Activated CD4-positive, alpha-beta T cell treated with anti-CD3 and anti-CD28 coated beads, Interleukin-2, amount 50 U/mL, for 16 hours (primary cell): Measurements from ENCODE around the gene CMPK2.

Experiments used
- DNase-seq: peaks from one replicate; pipeline ENCODE4 v3.0.0-alpha.2; 2020

The CMPK2 gene

DNA sequence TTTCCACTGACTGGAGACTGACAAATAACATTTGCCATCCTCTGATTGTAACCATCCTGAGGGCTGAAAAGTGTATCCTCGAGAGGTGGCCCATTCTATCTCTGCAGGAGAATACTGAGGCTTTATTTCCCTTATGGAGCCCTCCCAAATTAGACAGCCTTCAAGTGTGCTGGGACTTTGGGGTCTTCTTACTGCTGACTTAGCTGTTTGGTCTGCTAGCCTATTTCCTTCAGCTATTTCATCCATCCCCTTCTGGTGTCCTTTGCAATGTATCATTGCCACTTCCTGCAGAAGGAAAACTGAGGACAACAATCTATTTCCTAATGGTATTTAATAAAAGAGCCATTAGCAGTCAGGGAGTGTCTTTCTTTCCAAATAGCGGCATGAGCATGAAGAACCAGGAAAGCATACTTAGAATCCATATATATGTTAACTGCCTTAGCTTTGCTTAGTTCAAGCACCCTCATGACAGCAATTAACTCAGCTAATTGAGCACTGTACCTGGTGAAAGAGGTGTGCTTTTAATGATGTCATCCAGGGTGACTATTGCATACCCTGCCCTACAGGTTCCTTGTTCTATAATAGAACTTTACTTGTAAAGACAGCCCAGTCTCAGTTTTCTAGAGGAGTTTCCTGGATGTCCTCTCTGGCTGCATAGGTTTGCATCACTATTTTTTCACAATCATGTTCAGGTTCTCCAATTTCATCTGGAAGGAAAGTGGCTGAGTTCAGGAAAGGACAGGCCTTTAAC is 24.0 kb downstream of the CMPK2 start:
- no peak for DNase-seq

GRCh38 chr2:6838673-6839319 is 26.9 kb downstream of the CMPK2 start:
- no peak for DNase-seq

DNA sequence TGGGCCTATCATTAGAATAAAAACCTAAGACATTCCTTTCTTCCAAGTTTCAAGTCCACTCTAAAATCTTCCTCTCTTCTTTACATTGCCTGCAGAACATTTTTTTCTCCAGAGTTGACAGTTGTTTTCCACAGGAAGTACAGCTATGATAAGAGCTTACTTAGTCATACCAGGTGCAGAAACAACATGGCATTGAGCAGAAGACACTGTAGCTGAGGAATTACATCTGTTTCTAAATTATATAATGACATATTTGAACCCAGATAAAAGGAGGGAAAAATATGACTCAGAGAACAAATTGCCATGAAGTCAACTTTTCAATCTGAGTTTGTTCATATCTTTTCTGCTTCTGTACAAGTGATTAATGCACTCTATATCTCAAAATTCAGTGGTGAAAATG is 30.2 kb downstream of the CMPK2 start:
- peak; percentile 18 for DNase-seq

DNA sequence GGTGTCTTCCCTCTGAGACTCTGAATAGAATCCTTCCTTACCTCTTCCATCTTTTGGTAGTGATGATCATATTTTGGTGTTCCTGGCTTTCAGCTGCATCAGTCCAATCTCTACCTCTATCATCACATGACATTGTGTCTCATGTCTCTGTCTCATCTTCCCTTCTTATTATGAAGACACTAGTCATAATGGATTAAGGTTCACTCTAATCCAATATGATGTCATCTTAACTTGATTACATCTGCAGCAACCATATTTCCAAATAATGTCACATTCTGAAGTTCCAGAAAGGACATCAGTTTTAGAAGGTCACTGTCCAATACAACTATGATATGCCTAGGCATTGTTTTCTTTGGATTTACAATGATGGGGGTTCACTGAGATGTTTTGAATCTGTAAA is 31.5 kb downstream of the CMPK2 start:
- no peak for DNase-seq

DNA sequence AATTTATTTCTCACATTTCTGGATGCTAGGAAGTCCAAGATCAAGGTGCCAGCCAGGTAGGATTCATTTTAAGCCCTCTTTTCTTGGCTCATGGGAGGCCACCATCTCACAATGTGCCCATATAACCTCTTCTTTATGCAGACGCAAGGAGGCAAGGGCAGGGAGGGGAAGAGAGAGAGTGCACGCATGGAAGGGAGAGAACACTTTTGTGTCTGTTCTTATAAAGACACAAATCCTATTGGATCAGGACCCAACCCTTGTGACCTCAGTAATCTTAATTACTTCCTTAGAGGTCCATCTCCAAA is 32.5 kb downstream of the CMPK2 start:
- DNase-seq: no peak

- DNase-seq: no peak
Observed at GRCh38 chr2:6832596-6833299, 33.0 kb downstream of the CMPK2 start.

DNA sequence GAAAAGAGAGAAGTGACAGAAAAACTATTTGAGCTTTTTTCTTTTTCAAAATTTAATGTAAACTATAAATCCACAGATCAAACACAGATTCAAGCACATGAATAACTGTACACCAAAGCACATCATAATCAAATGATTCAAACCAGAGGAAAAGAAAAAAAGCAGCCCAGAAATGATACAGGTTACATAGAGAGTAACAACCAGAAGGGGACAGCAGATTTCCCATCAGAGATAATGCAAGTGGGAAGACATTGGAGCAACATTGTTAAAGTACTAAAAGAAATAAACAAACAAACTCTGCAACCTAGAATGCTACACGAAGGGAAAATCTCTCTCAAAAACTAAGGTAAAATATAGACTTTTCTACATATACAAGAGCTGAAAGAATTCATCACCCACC is 34.5 kb downstream of the CMPK2 start:
- DNase-seq: no peak

GRCh38 chr2:6828299-6828584 is 37.5 kb downstream of the CMPK2 start:
- peak; percentile 3 for DNase-seq

GRCh38 chr2:6827566-6828298 is 38.0 kb downstream of the CMPK2 start:
- DNase-seq: no peak

DNA sequence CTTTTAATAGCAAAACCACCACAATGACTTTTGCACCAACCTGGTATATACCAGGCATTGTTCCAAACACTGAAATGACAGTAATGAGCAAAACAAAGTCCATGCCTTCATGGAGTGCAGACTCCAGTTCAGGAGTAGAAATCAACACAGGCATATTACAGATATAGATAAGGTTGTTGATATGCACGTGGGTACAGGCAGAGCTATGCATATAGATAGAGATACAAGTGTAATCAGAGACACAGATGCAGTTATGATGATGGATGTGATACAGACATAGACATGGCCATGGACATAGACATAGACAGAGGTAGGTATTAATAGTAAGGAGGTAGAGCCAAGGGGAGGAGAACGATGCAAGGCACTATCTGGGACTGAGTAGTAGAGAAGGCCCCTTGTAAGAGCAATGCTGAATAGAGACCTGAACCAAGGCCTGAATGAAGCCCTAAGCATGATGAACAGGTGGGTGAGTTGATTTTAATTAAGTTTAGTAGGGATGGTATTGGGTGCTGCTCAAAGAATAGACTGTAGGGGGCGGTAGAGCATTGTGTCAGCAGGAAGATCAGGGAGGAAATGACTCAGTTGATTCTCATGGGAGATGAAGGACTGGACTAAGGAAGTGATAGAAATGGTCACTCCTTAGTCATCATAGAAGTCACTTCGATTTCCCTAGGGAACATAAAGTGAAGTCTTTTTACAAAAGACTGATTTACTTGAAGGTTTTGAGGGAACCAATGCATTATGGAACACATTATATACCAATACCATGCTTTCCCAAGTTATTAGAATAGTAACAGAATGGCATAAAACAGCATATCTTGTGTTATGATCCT is 39.4 kb downstream of the CMPK2 start:
- DNase-seq: peak; percentile 77

GRCh38 chr2:6824962-6825361 is 40.7 kb downstream of the CMPK2 start:
- no peak for DNase-seq

GRCh38 chr2:6823111-6823510 is 42.6 kb downstream of the CMPK2 start:
- no peak for DNase-seq

GRCh38 chr2:6822406-6822805 is 43.3 kb downstream of the CMPK2 start:
- no peak for DNase-seq

DNA sequence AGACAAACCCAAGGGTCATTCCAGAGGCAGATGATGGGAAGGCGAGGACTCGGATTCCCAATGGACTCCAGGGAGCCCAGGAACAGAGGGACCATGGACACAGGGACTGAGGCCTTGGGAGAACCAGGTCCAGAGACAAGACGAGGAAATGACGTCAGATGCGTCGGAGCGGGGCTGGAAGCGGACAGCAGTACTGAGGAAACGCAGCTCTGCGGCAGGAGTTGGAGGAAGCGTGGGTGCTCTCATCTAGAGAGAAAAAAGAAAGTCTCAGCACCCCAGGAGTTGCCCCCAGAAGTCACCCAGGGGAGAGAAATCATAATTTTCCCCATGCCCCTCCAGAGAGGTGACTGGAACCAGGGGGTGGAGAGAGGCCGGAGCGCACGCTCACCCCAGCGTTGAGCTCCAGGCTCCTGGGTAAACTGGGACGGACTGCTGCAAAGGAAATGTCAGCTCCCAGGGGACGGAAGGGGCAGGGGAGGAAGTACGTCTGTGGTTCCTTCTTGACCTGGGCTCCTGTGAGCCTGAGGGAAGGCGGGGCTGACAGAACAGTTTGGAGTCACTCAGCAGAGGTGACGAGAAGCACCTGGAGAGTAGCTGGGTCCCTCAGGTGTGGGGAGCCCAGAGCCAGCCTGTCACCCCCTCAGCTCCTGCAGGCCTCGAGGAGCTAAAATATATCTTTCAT is 44.7 kb downstream of the CMPK2 start:
- no peak for DNase-seq

DNA sequence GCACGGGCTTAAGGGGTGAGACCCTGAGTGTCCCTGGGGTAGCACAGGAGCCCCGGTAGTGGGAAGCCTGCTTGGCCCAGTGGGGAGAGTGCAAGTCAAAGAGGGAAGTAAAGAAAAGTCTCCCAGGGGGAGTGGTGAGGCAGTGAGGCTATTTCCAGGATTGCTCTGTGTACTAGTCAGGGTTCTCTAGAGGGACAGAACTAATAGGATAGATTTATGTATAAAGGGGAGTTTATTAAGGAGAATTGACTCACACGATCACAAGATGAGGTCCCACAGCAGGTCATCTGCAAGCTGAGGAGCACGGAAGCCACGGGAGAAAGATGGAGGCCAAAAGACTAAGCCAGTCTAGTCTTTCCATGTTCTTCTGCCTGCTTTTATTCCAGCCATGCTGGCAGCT is 45.5 kb downstream of the CMPK2 start:
- no peak for DNase-seq

GRCh38 chr2:6819668-6820067 is 46.0 kb downstream of the CMPK2 start:
- DNase-seq: no peak

GRCh38 chr2:6818012-6818411 is 47.7 kb downstream of the CMPK2 start:
- no peak for DNase-seq

GRCh38 chr2:6814869-6815268 is 50.8 kb downstream of the CMPK2 start:
- DNase-seq: no peak

- no peak for DNase-seq
Observed at GRCh38 chr2:6814312-6814711, 51.4 kb downstream of the CMPK2 start.

DNA sequence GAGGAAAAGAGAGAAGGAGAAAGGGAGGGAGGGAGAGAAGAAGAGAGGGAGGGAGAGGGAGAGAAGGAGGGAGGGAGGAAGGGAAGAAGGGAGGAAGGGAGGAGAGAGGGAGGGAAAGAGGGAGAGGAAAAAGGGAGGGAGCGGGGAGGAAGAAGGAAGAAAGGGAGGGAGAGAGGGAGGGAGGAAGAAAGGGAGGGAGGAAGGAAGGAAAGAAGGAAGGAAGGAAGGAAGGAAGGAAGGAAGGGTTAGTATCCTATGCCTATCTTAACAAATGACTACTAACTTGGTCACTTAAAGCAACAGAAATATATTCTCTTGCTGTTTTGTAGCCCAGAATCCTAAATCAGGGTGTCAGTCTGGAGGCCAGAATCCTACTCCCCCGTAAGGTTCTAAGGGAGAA is 52.1 kb downstream of the CMPK2 start:
- DNase-seq: no peak

DNA sequence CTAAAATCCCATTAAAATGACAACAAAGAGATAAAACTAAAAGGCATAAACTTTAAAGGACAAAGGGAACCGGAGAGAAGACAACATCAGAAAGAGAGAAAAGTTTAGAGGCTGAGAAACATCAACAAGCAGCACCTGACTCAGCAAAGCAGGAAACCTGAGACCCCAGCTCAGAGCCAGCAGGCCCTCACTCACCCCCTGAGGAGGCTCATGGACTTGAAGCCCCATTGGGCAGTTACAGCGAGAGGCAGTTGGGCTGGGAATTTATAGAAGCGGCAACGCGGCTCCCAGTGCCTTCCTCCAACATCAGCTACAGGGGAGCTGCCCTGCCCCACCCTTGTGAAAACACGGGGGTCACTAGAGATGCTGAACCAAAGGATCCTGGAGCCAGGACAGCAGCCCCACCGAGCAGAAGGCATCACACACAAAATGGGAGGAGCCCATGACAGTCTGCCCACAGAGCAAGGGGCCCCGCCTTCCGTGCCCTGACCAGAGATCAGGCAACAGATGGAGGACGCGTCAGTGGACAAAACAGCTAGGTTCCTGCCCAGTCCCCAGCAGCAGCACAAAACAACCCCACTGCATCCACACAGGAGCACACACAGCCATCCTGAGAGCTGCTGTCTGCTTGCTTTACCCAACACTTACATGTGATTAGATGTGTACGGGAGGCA is 52.7 kb downstream of the CMPK2 start:
- DNase-seq: no peak

DNA sequence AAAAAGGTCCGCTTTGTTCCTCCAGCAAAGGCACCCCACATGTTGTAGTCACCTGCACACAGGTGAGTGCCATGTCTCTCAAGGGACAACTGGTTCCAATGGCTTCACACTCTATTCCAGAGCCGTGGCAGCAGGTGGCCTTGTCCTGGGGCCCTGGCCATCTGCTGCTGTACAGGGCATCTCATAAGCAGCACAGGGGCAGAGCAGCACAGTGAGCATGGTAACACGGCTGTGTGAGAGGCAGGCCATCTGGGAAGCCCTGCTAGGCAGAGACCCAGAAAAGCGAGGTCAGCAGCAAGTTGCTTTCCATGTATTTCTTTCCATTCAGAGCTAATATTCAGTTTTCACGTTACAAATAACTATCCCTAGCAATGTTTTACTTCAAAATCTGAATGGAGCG is 54.7 kb downstream of the CMPK2 start:
- DNase-seq: no peak
